CD4-positive, CD25-positive, alpha-beta regulatory T cell (primary cell): ENCODE data around the gene CRTC1. TPM values are rescaled to one million over a fixed set of nuclear protein-coding genes. Genes with fewer than 3 reads are reported as not detected.

Source experiments
- ATAC-seq, 2 donors: fragments of 150-1000 bp; cut with Tn5 transposase; one replicate each; pipeline ENCODE4 v1.10.0; 2021; ENCODE audit warnings: low read depth in 2 of 2, moderate number of reproducible peaks in 2 of 2, moderate library complexity in 1 of 2
- DNase-seq, 3 donors: peaks; one replicate each; pipeline versions ENCODE4 v3.0.0 to v3.0.0-alpha.2; 2012 to 2022; ENCODE audit warnings: mixed read lengths in 1 of 3
- H3K27ac ChIP-seq: one replicate; pipeline ENCODE4 v1.7.0; 2013; ENCODE audit warnings: mild to moderate bottlenecking, low read length; ENCODE audit not compliant: insufficient read depth, poor library complexity, severe bottlenecking
- H3K27me3 ChIP-seq: one replicate; pipeline ENCODE4 v1.7.0; 2013; ENCODE audit warnings: low read length; ENCODE audit not compliant: control insufficient read depth, insufficient read depth
- H3K36me3 ChIP-seq: one replicate; pipeline ENCODE4 v1.7.0; 2013; ENCODE audit warnings: mild to moderate bottlenecking, low read length, moderate library complexity; ENCODE audit not compliant: control insufficient read depth, insufficient read depth
- H3K4me1 ChIP-seq: 2 replicates; pipeline ENCODE4 v1.7.0; 2013; ENCODE audit warnings: mild to moderate bottlenecking, low read length; ENCODE audit not compliant: insufficient read depth, control insufficient read depth, poor library complexity, severe bottlenecking
- H3K4me3 ChIP-seq: one replicate; pipeline ENCODE4 v1.7.0; 2013; ENCODE audit warnings: low read depth, mild to moderate bottlenecking, low read length, moderate library complexity
- H3K9me3 ChIP-seq, 2 experiments: 1 replicate in 1 of 2; 2 replicates in 1 of 2; pipeline ENCODE4 v1.7.0; 2013; ENCODE audit warnings: low read length in 2 of 2, mild to moderate bottlenecking in 1 of 2, moderate library complexity in 1 of 2; ENCODE audit not compliant: control insufficient read depth in 2 of 2
- H3K27ac Mint-ChIP-seq, 3 donors: one replicate each; pipeline ENCODE4 v1.8.0; 2020 to 2022; ENCODE audit warnings: mild to moderate bottlenecking in 3 of 3, mixed read lengths in 3 of 3, moderate library complexity in 2 of 3
- H3K27me3 Mint-ChIP-seq: one replicate; pipeline ENCODE4 v1.8.0; 2022; ENCODE audit warnings: mild to moderate bottlenecking, mixed read lengths
- H3K36me3 Mint-ChIP-seq: one replicate; pipeline ENCODE4 v1.8.0; 2020; ENCODE audit warnings: mixed read lengths
- H3K4me1 Mint-ChIP-seq, 4 donors: one replicate each; pipeline ENCODE4 v1.8.0; 2020 to 2022; ENCODE audit warnings: mixed read lengths in 4 of 4, mild to moderate bottlenecking in 1 of 4
- H3K4me3 Mint-ChIP-seq, 4 donors: one replicate each; pipeline ENCODE4 v1.8.0; 2020 to 2022; ENCODE audit warnings: mild to moderate bottlenecking in 4 of 4, mixed read lengths in 4 of 4, moderate library complexity in 3 of 4
- H3K9me3 Mint-ChIP-seq, 7 donors: one replicate each; pipeline ENCODE4 v1.8.0; 2020 to 2022; ENCODE audit warnings: mixed read lengths in 7 of 7, mild to moderate bottlenecking in 3 of 7, moderate library complexity in 2 of 7
- polyA plus RNA-seq, 4 donors: library from polyadenylated mRNA; unstranded; fragments of 300-500 nt; fragmentation: Illumina TruSeq; gene quantifications; one replicate each; pipeline ENCODE4 v1.2.3, GENCODE V29; 2021
- total RNA-seq: library from RNA; stranded (reverse); gene quantifications from one replicate; pipeline ENCODE4 v1.2.3, GENCODE V29; 2022

CRTC1 gene
- total and polyA plus RNA-seq, 5 donors from 2014 or later = 0.47 to 20.2 (median 1.1) TPM

GRCh38 chr19:18683958-18684641 is 620 bp downstream of the CRTC1 start:
- H3K9me3 ChIP-seq = no peaks in the 10 kb centered on the region
- no peaks in the 10 kb centered on the region for H3K36me3 ChIP-seq
- H3K9me3 Mint-ChIP-seq = no peaks in the 10 kb centered on the region
- H3K27me3 ChIP-seq = no peaks in the 10 kb centered on the region
- H3K4me1 ChIP-seq = peaks cover 23% of the 10 kb centered on the region
- no peaks in the 10 kb centered on the region for H3K27me3 Mint-ChIP-seq
- H3K4me1 Mint-ChIP-seq = peaks cover 0 to 54% (median 18%) of the 10 kb centered on the region in 4 donors
- peak overlapping the region; percentile 74 to 86 (median 84) for H3K4me3 Mint-ChIP-seq
- H3K27ac Mint-ChIP-seq = peak overlapping the region; percentile 32 to 71 (median 65)
- H3K36me3 Mint-ChIP-seq = peaks cover 10% of the 10 kb centered on the region
- peak overlapping the region; percentile 74 for H3K4me3 ChIP-seq
- no peak overlapping the region for H3K27ac ChIP-seq
- no peak for DNase-seq
- peak in 1 of 2 donors; percentile 13 for ATAC-seq

DNA sequence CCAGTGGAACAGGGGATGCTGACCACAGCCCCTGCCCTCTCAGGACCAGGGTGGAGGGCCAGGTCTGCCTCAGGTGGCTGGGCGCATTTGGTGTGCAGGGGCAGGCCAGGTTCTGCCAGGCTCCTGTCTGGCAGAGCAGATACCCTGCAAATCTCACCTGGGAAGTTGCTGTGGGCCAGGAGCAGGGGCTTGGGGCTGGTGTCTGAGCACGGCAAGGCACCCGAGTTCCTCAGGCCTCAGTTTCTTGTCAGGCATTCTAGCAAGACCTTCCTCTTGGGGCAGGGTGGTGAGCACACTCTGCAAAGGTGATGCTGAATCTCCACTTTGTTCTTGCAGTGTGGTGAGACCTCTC is 1.1 kb downstream of the CRTC1 start:
- no peaks in the 10 kb centered on the region for H3K27me3 ChIP-seq
- H3K4me1 Mint-ChIP-seq = peaks cover 0 to 56% (median 20%) of the 10 kb centered on the region in 4 donors
- H3K9me3 Mint-ChIP-seq = no peaks in the 10 kb centered on the region
- no peaks in the 10 kb centered on the region for H3K36me3 ChIP-seq
- H3K4me3 Mint-ChIP-seq = peak overlapping the region; percentile 56 to 92 (median 86)
- peak overlapping the region in 1 of 3 donors; percentile 62 for H3K27ac Mint-ChIP-seq
- ATAC-seq (no peak), DNase-seq (no peak)
- no peaks in the 10 kb centered on the region for H3K27me3 Mint-ChIP-seq
- peak overlapping the region; percentile 74 for H3K4me3 ChIP-seq
- H3K9me3 ChIP-seq = no peaks in the 10 kb centered on the region
- peaks cover 23% of the 10 kb centered on the region for H3K4me1 ChIP-seq
- H3K36me3 Mint-ChIP-seq = peaks cover 10% of the 10 kb centered on the region
- H3K27ac ChIP-seq = no peak overlapping the region

GRCh38 chr19:18685597-18686190 is 2.2 kb downstream of the CRTC1 start:
- DNase-seq (no peak), ATAC-seq (no peak)
- Histone ChIP-seq H3K27me3 (no peaks in the 10 kb centered on the region), H3K36me3 (no peaks in the 10 kb centered on the region), H3K4me1 (peaks cover 23% of the 10 kb centered on the region), H3K27ac (no peak overlapping the region), H3K4me3 (no peak overlapping the region), H3K9me3 (no peaks in the 10 kb centered on the region)
- H3K9me3 Mint-ChIP-seq = no peaks in the 10 kb centered on the region
- peaks cover 10% of the 10 kb centered on the region for H3K36me3 Mint-ChIP-seq
- peaks cover 0 to 60% (median 23%) of the 10 kb centered on the region in 4 donors for H3K4me1 Mint-ChIP-seq
- no peak overlapping the region for H3K27ac Mint-ChIP-seq
- peak overlapping the region; percentile 56 to 92 (median 87) for H3K4me3 Mint-ChIP-seq
- H3K27me3 Mint-ChIP-seq = no peaks in the 10 kb centered on the region

GRCh38 chr19:18687740-18688465 is 4.4 kb downstream of the CRTC1 start:
- DNase-seq (no peak), ATAC-seq (no peak)
- H3K4me3 Mint-ChIP-seq = peak overlapping the region in 1 of 4 donors; percentile 38
- H3K27ac Mint-ChIP-seq = no peak overlapping the region
- no peaks in the 10 kb centered on the region for H3K36me3 ChIP-seq
- no peaks in the 10 kb centered on the region for H3K9me3 Mint-ChIP-seq
- H3K4me1 Mint-ChIP-seq = peaks cover 0 to 54% (median 19%) of the 10 kb centered on the region in 4 donors
- no peak overlapping the region for H3K27ac ChIP-seq
- peaks cover 10% of the 10 kb centered on the region for H3K36me3 Mint-ChIP-seq
- no peaks in the 10 kb centered on the region for H3K27me3 Mint-ChIP-seq
- H3K4me1 ChIP-seq = peaks cover 23% of the 10 kb centered on the region
- H3K27me3 ChIP-seq = no peaks in the 10 kb centered on the region
- no peak overlapping the region for H3K4me3 ChIP-seq
- H3K9me3 ChIP-seq = no peaks in the 10 kb centered on the region

DNA sequence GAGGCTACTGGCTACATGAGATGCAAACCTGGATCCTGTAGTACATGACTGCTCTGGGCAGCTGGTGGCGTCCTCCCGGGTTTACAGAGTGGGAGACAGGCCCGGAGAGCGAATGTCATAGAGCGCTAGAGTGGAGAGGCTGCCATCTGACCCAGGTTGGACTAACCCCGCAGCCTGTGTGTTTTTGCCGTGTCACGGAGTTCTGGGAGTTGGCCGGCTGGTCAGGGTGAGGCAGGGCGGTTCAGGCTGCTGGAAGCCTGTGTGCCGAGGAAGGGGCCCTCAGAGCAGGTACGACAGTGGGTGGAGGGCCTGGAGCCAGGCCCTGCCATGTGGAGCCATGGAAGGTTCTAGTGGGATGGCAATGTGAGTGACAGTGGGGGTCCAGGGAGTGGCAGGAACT is 12.5 kb downstream of the CRTC1 start:
- ATAC-seq (no peak), DNase-seq (no peak)
- Mint-ChIP-seq H3K27me3 (no peaks in the 10 kb centered on the region), H3K4me3 (peak overlapping the region in 1 of 4 donors; percentile 64), H3K36me3 (no peaks in the 10 kb centered on the region), H3K27ac (peak overlapping the region in 2 of 3 donors; percentile 31 to 71), H3K9me3 (no peaks in the 10 kb centered on the region), H3K4me1 (peaks cover 4 to 46% (median 18%) of the 10 kb centered on the region in 4 donors)
- H3K4me3 ChIP-seq = no peak overlapping the region
- H3K27ac ChIP-seq = no peak overlapping the region
- H3K9me3 ChIP-seq = no peaks in the 10 kb centered on the region
- H3K27me3 ChIP-seq = no peaks in the 10 kb centered on the region
- no peaks in the 10 kb centered on the region for H3K36me3 ChIP-seq
- peaks cover 34% of the 10 kb centered on the region for H3K4me1 ChIP-seq

- peaks cover 38% of the 10 kb centered on the region for H3K4me1 ChIP-seq
Measured at GRCh38 chr19:18697680-18698079, 14.2 kb downstream of the CRTC1 start.

GRCh38 chr19:18698321-18699167 is 15.1 kb downstream of the CRTC1 start:
- Mint-ChIP-seq H3K4me1 (peaks cover 8 to 51% (median 23%) of the 10 kb centered on the region in 4 donors), H3K27me3 (no peaks in the 10 kb centered on the region), H3K9me3 (no peaks in the 10 kb centered on the region), H3K4me3 (peak overlapping the region; percentile 88 to 94 (median 90)), H3K36me3 (no peaks in the 10 kb centered on the region), H3K27ac (peak overlapping the region; percentile 96 to 99 (median 97))
- DNase-seq = peak in 1 of 3 donors; percentile 11
- ATAC-seq = no peak
- Histone ChIP-seq H3K4me3 (peak overlapping the region; percentile 87), H3K4me1 (peaks cover 38% of the 10 kb centered on the region), H3K27ac (peak overlapping the region; percentile 77), H3K27me3 (no peaks in the 10 kb centered on the region), H3K9me3 (no peaks in the 10 kb centered on the region), H3K36me3 (no peaks in the 10 kb centered on the region)

More at GRCh38 chr19:18697680-18698079, 14.2 kb downstream of the CRTC1 start:
- H3K27me3 ChIP-seq = no peaks in the 10 kb centered on the region
- H3K4me1 Mint-ChIP-seq = peaks cover 8 to 51% (median 23%) of the 10 kb centered on the region in 4 donors
- ATAC-seq (no peak), DNase-seq (no peak)
- H3K9me3 ChIP-seq = no peaks in the 10 kb centered on the region
- H3K4me3 Mint-ChIP-seq = peak overlapping the region in 3 of 4 donors; percentile 28 to 90 (median 35)
- no peaks in the 10 kb centered on the region for H3K36me3 Mint-ChIP-seq
- no peaks in the 10 kb centered on the region for H3K27me3 Mint-ChIP-seq
- no peaks in the 10 kb centered on the region for H3K36me3 ChIP-seq
- H3K27ac ChIP-seq = peak overlapping the region; percentile 6
- no peaks in the 10 kb centered on the region for H3K9me3 Mint-ChIP-seq
- no peak overlapping the region for H3K4me3 ChIP-seq
- H3K27ac Mint-ChIP-seq = peak overlapping the region in 2 of 3 donors; percentile 73 to 84
